KOPT-K1 (cell line): ENCODE data around the gene KIF5C.

Experiments
- H3K27ac ChIP-seq: fragments of 200-600 bp; sonication (generic); 2 replicates; pipeline ENCODE4 v1.5.1; 2016; ENCODE audit warnings: antibody characterized with exemption, mild to moderate bottlenecking, low read depth, low read length; ENCODE audit not compliant: poor library complexity, severe bottlenecking
- H3K36me3 ChIP-seq: fragments of 200-600 bp; sonication (generic); 2 replicates; pipeline ENCODE4 v1.5.1; 2017; ENCODE audit warnings: antibody characterized with exemption, mild to moderate bottlenecking, low read length, moderate library complexity; ENCODE audit not compliant: insufficient read depth
- H3K9me3 ChIP-seq: fragments of 200-600 bp; sonication (generic); 2 replicates; pipeline ENCODE4 v1.5.1; 2017; ENCODE audit warnings: antibody characterized with exemption, low read length, mild to moderate bottlenecking; ENCODE audit not compliant: insufficient read depth, poor library complexity, severe bottlenecking

KIF5C gene

DNA sequence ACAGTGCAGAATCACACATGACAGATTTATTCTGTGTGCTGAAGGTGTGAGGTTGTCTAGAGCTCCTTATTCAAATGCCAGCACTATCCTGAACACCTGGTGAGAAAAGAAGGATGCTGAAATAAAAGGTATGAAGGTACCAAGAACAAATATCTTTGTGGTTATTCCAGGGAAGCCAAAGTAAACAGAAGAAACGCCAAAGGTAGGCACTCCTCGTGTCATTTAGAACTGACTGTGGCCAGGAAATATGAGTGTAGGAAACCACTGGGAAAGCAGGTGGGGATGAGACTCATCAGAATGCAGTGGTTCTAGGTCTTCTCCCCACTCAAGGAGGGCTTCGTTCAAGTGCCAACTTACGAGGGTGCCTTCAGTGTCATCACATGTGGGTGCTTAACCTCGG lies 80.8 kb downstream of the KIF5C start:
- H3K9me3 ChIP-seq: no peaks in the 10 kb centered on the region
- no peak overlapping the region for H3K27ac ChIP-seq
- H3K36me3 ChIP-seq: no peaks in the 10 kb centered on the region

DNA sequence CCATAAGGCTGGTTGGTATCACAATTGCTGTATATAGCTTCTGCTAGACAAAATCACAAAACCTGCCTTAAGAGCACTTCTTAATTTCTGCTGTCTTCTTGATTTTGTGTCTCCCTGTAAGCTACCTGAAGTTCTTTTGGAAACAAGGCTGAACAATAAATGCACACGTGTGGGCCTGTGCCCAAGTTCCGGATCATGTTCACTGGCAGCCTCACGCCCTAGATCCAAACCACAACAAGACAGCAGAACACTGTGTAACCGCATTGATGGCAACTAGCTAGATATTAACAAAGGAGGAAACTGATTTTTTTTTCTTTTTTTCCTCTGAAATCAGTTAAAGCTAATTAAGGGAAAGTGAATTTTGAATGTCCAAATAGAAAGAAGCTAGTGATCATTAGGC lies 82.0 kb downstream of the KIF5C start:
- no peaks in the 10 kb centered on the region for H3K9me3 ChIP-seq
- H3K27ac ChIP-seq: no peak overlapping the region
- H3K36me3 ChIP-seq: no peaks in the 10 kb centered on the region

DNA sequence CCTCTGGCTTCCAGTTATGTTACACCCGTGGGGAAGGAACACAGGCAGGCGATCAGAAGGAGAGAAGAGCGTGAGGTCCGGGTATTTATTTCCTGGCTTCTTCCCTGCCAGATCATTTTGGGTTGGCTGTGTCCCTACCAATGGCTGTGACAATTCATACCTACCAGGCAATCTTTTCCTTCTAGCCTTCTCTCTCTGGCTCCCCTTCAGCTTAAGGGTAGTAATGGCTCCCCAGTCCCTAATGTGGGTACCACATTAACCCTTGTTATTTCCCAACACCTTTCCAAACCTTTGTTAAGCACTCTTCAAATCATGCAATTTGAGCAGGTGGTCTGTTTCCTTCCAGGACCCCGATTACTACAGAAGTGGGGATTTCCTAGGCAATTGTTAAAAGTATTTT lies 84.7 kb downstream of the KIF5C start:
- Histone ChIP-seq H3K9me3 (no peaks in the 10 kb centered on the region), H3K36me3 (no peaks in the 10 kb centered on the region), H3K27ac (no peak overlapping the region)

DNA sequence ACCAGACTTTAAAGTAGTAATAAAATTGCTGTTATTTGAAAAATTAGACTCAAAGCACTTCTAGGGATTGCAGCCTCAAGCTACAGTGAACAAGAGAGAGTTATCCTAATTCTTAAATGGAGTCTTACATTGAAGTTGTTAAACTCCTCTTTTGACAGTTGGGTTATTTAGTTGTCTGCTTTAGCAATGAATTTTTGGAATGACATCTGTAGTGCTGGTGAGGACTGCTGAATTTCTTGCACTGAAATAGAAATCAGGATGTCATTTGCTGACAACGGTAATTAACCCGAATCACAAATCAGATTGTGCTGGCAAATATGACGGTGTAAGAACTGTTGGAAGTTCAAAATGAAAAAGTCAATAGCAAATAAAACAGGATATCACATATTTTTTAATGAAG lies 85.5 kb downstream of the KIF5C start:
- Histone ChIP-seq H3K27ac (no peak overlapping the region), H3K9me3 (no peaks in the 10 kb centered on the region), H3K36me3 (no peaks in the 10 kb centered on the region)

DNA sequence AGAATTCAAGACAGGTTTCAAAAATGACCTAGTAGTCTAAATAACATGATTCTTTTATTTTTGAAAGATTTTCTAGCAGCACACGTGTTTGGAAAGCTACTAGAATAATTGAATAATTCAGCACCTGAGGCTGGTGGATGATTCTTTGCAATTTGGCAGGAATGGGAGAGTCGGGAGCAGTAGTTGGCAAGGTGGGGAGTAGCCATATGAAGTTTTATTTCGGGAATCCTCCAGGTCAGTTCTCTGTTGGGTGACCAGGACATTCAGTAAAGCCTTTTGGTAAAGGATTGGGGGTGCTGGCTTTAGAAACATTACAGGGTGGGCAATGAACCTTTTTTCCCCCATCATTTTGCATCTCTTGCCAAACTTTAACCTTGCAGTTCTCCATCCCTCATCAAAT lies 88.4 kb downstream of the KIF5C start:
- Histone ChIP-seq H3K27ac (no peak overlapping the region), H3K36me3 (no peaks in the 10 kb centered on the region), H3K9me3 (no peaks in the 10 kb centered on the region)

DNA sequence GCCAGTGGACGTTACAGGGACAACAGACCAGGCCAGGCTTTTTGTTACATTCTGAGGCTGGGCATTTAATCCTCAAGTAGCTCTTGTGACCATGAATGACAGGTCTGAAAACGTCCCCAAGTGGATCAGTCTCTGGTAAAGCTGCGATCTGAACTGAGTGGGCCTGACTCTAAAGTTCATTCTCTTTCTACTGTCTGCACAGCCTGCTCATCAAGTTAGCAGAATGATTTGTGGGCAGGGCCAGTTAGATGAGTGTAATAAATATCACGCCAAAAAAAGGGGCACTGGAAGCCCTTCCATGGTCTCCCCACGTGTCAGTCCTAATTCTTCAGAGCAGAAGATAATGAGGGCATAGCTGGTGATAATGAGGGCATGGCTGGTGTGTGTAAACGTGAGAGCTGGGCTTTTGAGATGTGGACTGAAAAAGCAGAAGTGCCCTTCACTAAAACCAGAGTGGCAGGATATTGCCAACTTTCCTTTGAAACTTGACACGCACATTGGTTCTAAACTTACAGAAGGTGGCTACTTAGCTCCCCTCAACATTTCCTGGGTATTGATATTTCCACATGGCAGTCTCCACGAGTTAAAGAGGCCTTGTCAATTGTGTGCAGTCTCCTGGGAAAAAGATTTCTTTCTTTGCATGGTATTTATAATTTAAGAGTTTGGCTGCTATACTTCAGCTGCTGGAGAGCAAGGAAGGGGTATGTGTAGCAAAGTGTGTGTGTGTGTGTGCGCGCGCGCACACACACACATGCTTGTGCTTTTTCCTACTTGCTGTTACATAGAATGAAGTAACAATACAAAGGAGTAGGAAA lies 90.8 kb downstream of the KIF5C start:
- H3K27ac ChIP-seq: no peak overlapping the region

DNA sequence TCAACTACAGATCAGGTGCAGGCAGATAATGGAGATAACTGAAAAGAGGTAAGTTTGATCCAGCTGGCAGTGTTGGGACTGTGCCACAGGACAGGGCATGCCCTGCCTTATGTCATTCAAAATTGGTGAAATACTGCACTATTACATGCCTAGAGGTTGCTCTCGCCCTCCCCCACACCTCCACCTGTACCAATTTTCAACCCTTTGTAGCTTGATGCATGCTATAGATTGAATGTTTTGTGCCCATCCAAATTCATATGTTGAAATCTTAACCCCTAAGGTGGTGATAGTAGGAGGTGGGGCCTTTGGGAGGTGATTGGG lies 91.4 kb downstream of the KIF5C start:
- no peaks in the 10 kb centered on the region for H3K36me3 ChIP-seq
- H3K27ac ChIP-seq: no peak overlapping the region
- H3K9me3 ChIP-seq: no peaks in the 10 kb centered on the region

More for the DNA sequence above, 90.8 kb downstream of the KIF5C start:
- H3K36me3 ChIP-seq: no peaks in the 10 kb centered on the region
- H3K9me3 ChIP-seq: no peaks in the 10 kb centered on the region

DNA sequence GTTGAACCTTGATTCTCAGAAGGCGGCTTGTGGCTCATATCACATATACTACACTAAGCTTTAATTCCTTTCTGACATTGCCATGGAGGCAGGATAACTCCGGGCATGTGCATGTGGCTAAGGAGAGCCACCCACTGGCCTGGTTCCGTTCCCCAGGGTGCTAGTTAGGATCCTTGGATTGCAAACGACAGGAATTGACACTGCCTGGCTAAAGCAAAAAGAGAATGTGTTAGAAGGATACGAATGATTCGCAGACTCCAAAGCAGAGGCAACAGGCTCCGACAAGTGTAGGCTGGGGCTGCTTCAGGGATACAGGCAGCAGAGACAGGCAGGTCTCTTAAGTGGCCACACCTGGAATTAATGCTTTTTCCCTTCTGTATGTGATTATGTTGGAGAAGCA lies 92.0 kb downstream of the KIF5C start:
- no peaks in the 10 kb centered on the region for H3K9me3 ChIP-seq
- no peaks in the 10 kb centered on the region for H3K36me3 ChIP-seq
- no peak overlapping the region for H3K27ac ChIP-seq

DNA sequence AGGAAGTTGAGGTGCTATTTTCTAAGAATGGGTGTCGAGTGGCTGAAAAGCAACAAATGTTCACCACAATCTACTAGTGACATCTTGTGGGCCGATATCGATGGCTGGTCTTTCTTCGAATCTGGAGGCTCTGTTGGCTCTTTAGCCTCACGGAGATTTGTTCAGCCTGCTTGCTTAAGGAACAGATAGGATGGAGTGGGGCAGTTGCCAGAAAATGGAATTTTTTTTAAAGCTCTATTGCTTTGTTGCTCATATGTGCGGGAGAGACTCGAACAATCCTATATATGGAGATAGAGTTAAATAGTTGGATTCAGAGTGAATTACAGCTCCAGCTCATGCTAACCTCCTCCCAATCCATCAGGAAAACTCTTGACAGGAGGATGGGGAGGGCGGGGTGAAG lies 92.6 kb downstream of the KIF5C start:
- Histone ChIP-seq H3K27ac (no peak overlapping the region), H3K9me3 (no peaks in the 10 kb centered on the region)

DNA sequence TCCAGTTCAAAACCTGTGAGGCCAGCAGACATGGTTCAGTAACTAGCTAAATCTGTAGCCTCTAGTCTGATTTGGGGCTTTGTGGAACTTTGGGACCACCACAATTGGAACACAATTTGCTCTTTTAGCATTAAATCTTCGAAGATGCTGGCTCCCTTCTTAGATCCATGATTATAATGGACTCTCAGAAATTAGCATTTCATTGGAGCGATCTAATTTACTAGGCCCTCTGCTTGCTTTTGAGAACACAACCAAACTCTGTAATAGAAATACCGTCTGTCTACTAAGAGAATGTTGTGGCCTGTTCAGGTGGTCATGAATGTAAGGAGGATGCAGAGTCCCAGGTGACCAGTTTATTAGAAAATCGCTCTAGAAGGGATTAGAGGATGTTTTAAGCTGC lies 93.3 kb downstream of the KIF5C start:
- Histone ChIP-seq H3K9me3 (no peaks in the 10 kb centered on the region), H3K27ac (no peak overlapping the region), H3K36me3 (no peaks in the 10 kb centered on the region)

More for the DNA sequence above, 92.6 kb downstream of the KIF5C start:
- H3K36me3 ChIP-seq: no peaks in the 10 kb centered on the region

DNA sequence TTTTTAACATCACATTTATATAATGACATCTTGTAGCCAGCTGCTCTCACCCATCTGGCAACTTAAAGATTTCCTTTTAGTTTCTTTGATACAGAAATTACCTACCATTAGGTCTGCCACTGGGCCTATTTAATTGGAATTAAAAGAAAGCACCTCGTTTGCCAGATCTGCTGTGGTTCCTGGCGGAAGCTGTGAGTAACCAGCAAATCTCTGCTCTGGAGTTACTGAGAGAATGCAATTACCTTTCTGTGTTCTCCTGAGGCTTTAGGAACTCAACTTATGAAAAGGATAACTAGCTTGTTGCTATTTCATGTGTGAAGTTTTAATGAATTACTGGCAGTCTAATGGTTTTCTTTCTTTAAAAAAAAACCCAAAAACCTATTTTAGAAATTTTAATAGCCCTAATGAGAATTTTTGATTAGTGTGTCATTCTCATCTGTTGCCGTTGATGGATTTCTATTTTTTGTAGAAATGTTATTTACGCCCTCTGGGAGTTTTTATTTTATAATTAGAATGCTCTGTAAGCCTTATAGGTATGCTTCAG lies 93.8 kb downstream of the KIF5C start:
- Histone ChIP-seq H3K27ac (no peak overlapping the region), H3K36me3 (no peaks in the 10 kb centered on the region), H3K9me3 (no peaks in the 10 kb centered on the region)

DNA sequence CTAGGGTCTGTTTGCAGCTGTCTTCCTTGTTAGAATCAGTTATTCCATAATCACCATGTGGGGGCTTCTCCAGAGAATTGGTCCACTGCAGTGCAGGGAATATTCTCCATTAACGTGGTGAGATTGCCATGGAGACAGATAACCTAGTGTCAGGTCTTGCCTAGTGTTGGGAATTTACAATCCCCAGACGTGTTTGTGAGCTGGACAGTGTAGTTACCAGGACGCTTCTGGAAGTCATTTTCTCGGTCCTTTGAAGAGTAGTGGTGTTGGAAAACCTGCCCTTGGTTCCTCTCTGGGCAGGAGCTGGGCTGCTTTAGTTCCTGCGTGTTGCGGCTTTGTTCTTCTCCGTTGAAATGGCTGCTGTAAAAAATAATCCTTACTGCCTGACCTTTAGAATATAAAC lies 94.6 kb downstream of the KIF5C start:
- Histone ChIP-seq H3K27ac (no peak overlapping the region), H3K9me3 (no peaks in the 10 kb centered on the region), H3K36me3 (no peaks in the 10 kb centered on the region)

DNA sequence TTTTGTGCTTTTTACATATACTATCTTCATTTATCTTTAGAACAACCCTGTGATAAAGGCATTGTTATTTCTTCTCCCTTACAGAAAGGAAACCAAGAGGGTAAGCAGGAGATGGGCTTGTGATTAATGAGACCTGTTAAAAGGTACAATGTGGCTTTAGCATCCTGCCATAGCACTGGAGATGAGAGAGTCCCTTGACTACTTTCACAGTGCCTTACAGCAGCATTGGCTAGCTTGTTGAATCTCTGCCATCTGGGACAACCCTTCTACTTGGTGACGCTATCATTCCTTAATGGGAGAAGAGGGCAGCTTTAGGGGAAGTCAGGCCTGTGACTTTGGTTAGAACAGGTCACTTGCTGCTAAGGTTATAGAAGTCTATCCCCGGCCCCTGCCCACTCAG lies 95.4 kb downstream of the KIF5C start:
- H3K36me3 ChIP-seq: no peaks in the 10 kb centered on the region
- H3K9me3 ChIP-seq: no peaks in the 10 kb centered on the region
- no peak overlapping the region for H3K27ac ChIP-seq

DNA sequence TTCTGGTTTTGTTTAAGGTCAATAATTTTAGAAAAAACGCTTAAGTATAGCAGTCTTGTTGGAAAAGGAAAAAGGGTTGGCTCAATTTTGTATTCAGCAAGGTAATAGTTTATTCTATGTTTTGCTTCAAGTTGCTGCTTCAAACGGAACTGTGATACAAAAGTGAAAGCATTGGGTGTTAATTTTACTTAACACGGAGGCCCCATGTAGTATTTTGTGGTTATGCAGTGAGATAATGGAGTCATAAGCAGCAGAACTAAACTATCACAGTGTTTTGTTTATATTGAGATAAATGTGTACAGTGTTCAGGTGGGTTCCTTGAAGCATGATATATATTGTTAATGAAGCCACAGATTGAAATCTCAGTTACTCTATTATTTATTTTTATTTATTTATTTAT lies 96.5 kb downstream of the KIF5C start:
- Histone ChIP-seq H3K36me3 (no peaks in the 10 kb centered on the region), H3K9me3 (no peaks in the 10 kb centered on the region), H3K27ac (no peak overlapping the region)

DNA sequence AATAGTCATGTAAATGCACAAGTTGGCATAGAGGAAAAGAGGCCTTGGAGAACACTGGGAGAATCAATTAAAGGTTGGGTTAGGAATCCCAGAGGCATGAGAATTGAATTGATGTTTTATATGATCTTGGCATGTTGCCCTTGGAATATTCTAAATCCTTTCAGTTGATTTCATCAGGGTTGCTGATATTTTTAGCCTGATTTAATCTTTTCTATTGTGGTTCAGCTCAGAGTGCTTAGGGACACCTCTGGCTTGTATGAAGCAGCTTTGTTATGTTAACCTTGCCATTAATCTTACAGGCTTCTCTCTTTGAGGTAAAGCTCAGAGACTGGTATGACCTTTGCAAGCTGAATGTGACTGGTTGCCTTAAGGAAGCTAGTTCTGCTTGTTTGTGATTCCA lies 99.1 kb downstream of the KIF5C start:
- no peaks in the 10 kb centered on the region for H3K9me3 ChIP-seq
- no peak overlapping the region for H3K27ac ChIP-seq
- H3K36me3 ChIP-seq: no peaks in the 10 kb centered on the region

DNA sequence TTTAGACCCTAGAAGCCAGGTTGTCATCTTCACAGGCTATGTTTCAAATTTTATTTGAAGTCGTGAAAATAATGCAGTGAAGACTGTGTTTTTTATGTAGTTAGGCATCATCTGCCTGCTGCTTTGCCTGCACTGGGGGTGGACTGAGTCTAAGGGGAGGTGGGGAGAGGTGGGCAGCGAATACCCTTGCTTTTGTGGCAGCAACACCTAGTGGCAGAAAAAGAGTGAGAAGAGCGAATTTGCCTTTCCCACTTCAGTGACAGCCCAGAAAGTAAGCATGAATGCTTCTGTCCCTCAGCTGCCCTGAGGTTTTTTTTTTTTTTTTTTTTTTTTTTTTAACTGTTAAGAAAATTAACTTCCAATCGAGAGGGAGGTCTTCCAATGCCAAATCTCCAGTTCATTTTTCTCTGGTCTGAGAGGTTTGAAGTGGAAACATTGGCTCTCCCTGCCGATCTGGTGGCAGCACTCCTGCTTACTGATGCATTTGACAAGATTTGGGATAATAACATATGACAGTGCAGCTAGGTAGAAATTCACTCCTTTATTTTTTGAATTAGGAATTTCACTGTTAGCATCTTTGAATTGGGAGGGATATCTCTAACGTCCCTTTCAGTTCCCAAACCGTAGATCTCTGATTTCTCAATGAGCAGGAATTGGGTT lies 103.1 kb downstream of the KIF5C start:
- no peak overlapping the region for H3K27ac ChIP-seq
- H3K9me3 ChIP-seq: no peaks in the 10 kb centered on the region
- H3K36me3 ChIP-seq: no peaks in the 10 kb centered on the region
